H9 (cell line): Measurements from ENCODE around the gene CYP2S1. TPM values are rescaled to one million over a fixed set of nuclear protein-coding genes. Genes with fewer than 3 reads are reported as not detected.
A peak's percentile ranks its signal among the peaks of the same experiment; 100 is the strongest.

Source experiments
- DNase-seq: peaks from one replicate; pipeline ENCODE4 v3.0.0-alpha.2; 2017
- H2AFZ ChIP-seq: one replicate; pipeline ENCODE4 v1.6.1; 2013; ENCODE audit warnings: mild to moderate bottlenecking, low read length, control low read depth, moderate library complexity
- H2AK5ac ChIP-seq: 2 replicates; pipeline ENCODE4 v1.6.1; 2013; ENCODE audit warnings: low read length, control low read depth, mixed read lengths; ENCODE audit not compliant: insufficient read length
- H2BK120ac ChIP-seq: one replicate; pipeline ENCODE4 v1.6.1; 2013; ENCODE audit warnings: low read depth, mild to moderate bottlenecking, low read length, control low read depth, inconsistent platforms; ENCODE audit not compliant: poor library complexity, severe bottlenecking
- H2BK12ac ChIP-seq: 2 replicates; pipeline ENCODE4 v1.6.1; 2013; ENCODE audit warnings: low read length, control low read depth, mixed read lengths, low read depth; ENCODE audit not compliant: insufficient read length
- H2BK15ac ChIP-seq: 2 replicates; pipeline ENCODE4 v1.6.1; 2013; ENCODE audit warnings: low read depth, low read length, control low read depth
- H2BK20ac ChIP-seq: one replicate; pipeline ENCODE4 v1.6.1; 2013; ENCODE audit warnings: low read depth, mild to moderate bottlenecking, low read length, control low read depth, inconsistent platforms; ENCODE audit not compliant: poor library complexity, severe bottlenecking
- H2BK5ac ChIP-seq: 2 replicates; pipeline ENCODE4 v1.6.1; 2013; ENCODE audit warnings: low read length, control low read depth, mixed read lengths; ENCODE audit not compliant: insufficient read length
- H3K14ac ChIP-seq: 2 replicates; pipeline ENCODE4 v1.6.1; 2013; ENCODE audit warnings: low read length, control low read depth; ENCODE audit not compliant: insufficient read depth
- H3K18ac ChIP-seq: 2 replicates; pipeline ENCODE4 v1.6.1; 2013; ENCODE audit warnings: low read depth, mild to moderate bottlenecking, mixed read lengths, low read length, control low read depth; ENCODE audit not compliant: insufficient read length
- H3K23ac ChIP-seq: 2 replicates; pipeline ENCODE4 v1.6.1; 2013; ENCODE audit warnings: low read length, control low read depth, mixed read lengths, low read depth; ENCODE audit not compliant: insufficient read length
- H3K23me2 ChIP-seq: 2 replicates; pipeline ENCODE4 v1.6.1; 2013; ENCODE audit warnings: low read depth, mild to moderate bottlenecking, mixed read lengths, low read length, control low read depth; ENCODE audit not compliant: insufficient read length, poor library complexity, severe bottlenecking
- H3K27ac ChIP-seq: 2 replicates; pipeline ENCODE4 v1.5.1; 2013; ENCODE audit warnings: low read length, control low read depth, mixed read lengths, low read depth; ENCODE audit not compliant: insufficient read length
- H3K27me3 ChIP-seq: 2 replicates; pipeline ENCODE4 v1.6.1; 2013; ENCODE audit warnings: low read length, control low read depth, inconsistent platforms; ENCODE audit not compliant: insufficient read depth
- H3K4ac ChIP-seq: 2 replicates; pipeline ENCODE4 v1.6.1; 2013; ENCODE audit warnings: low read depth, mild to moderate bottlenecking, control low read depth, inconsistent platforms, low read length, moderate library complexity
- H3K4me1 ChIP-seq: 2 replicates; pipeline ENCODE4 v1.6.1; 2013; ENCODE audit warnings: low read length, control low read depth, inconsistent platforms; ENCODE audit not compliant: insufficient read depth
- H3K4me2 ChIP-seq: 2 replicates; pipeline ENCODE4 v1.6.1; 2013; ENCODE audit warnings: low read length, control low read depth, mixed read lengths; ENCODE audit not compliant: insufficient read length, insufficient read depth
- H3K56ac ChIP-seq: 2 replicates; pipeline ENCODE4 v1.6.1; 2013; ENCODE audit warnings: low read depth, mild to moderate bottlenecking, mixed read lengths, low read length, control low read depth; ENCODE audit not compliant: insufficient read length
- H3K79me1 ChIP-seq: 2 replicates; pipeline ENCODE4 v1.6.1; 2013; ENCODE audit warnings: low read depth, mild to moderate bottlenecking, moderate library complexity, low read length, control low read depth, inconsistent platforms; ENCODE audit not compliant: insufficient read depth, poor library complexity, severe bottlenecking
- H3K79me2 ChIP-seq: 2 replicates; pipeline ENCODE4 v1.6.1; 2013; ENCODE audit warnings: low read length, control low read depth, inconsistent platforms; ENCODE audit not compliant: insufficient read depth
- H3K9ac ChIP-seq: 2 replicates; pipeline ENCODE4 v1.6.1; 2013; ENCODE audit warnings: low read length, control low read depth, mixed read lengths; ENCODE audit not compliant: insufficient read length; ENCODE audit errors: extremely low read depth
- H3K9me3 ChIP-seq: one replicate; pipeline ENCODE4 v1.6.1; 2013; ENCODE audit warnings: low read depth, low read length, inconsistent platforms; ENCODE audit not compliant: control insufficient read depth
- H3T11ph ChIP-seq: one replicate; pipeline ENCODE4 v1.6.1; 2013; ENCODE audit warnings: mild to moderate bottlenecking, low read length, control low read depth, inconsistent platforms
- H4K20me1 ChIP-seq: one replicate; pipeline ENCODE4 v1.6.1; 2013; ENCODE audit not compliant: control insufficient read depth, insufficient read length, insufficient read depth
- H4K5ac ChIP-seq: 2 replicates; pipeline ENCODE4 v1.6.1; 2013; ENCODE audit warnings: low read depth, mild to moderate bottlenecking, mixed read lengths, low read length, control low read depth; ENCODE audit not compliant: insufficient read length
- H4K8ac ChIP-seq: replicated peaks from 2 replicates; pipeline ENCODE4 v1.6.1; 2013; ENCODE audit warnings: low read length, control low read depth, mixed read lengths, low read depth; ENCODE audit not compliant: insufficient read length
- H4K91ac ChIP-seq: 2 replicates; pipeline ENCODE4 v1.6.1; 2013; ENCODE audit warnings: low read depth, mild to moderate bottlenecking, moderate library complexity, mixed read lengths, low read length, control low read depth; ENCODE audit not compliant: insufficient read length
- H3K27ac Mint-ChIP-seq, 3 experiments: 2 replicates in 2 of 3; 3 replicates in 1 of 3; pipeline ENCODE4 v1.8.0; 2020 to 2021; ENCODE audit warnings: mixed read lengths in 3 of 3, mild to moderate bottlenecking in 1 of 3, moderate library complexity in 1 of 3
- H3K27me3 Mint-ChIP-seq: 2 replicates; pipeline ENCODE4 v1.8.0; 2021; ENCODE audit warnings: low read depth, mild to moderate bottlenecking, moderate library complexity, mixed read lengths
- H3K36me3 Mint-ChIP-seq, 3 experiments: 2 replicates in 2 of 3; 3 replicates in 1 of 3; pipeline ENCODE4 v1.8.0; 2020 to 2021; ENCODE audit warnings: low read depth in 3 of 3, mixed read lengths in 3 of 3; ENCODE audit not compliant: insufficient read depth in 1 of 3
- H3K4me1 Mint-ChIP-seq, 2 experiments: 2 replicates each; pipeline ENCODE4 v1.8.0; 2020; ENCODE audit warnings: mixed read lengths in 2 of 2
- H3K4me3 Mint-ChIP-seq, 2 experiments: 2 replicates in 1 of 2; 3 replicates in 1 of 2; pipeline ENCODE4 v1.8.0; 2020 to 2021; ENCODE audit warnings: mild to moderate bottlenecking in 2 of 2, mixed read lengths in 2 of 2, moderate library complexity in 1 of 2
- H3K9me3 Mint-ChIP-seq, 2 experiments: 2 replicates in 1 of 2; 3 replicates in 1 of 2; pipeline ENCODE4 v1.8.0; 2020; ENCODE audit warnings: mild to moderate bottlenecking in 2 of 2, mixed read lengths in 2 of 2, moderate library complexity in 1 of 2
- WGBS: extraction: QIAGEN DNeasy Blood & Tissue Kit; methylation state at CpG from one replicate; pipeline ENCODE4 v1.1.7; 2013; ENCODE audit warnings: missing lambda C conversion rate, low lambda C conversion rate, mixed read lengths; ENCODE audit not compliant: insufficient read length; ENCODE audit errors: extremely low coverage; 5-methylcytosine and 5-hydroxymethylcytosine counted together
- total RNA-seq: library from RNA; stranded (reverse); gene quantifications from 2 replicates; pipeline ENCODE4 v1.2.1, GENCODE V29; 2021
- TF ChIP-seq, protein P1 (sequence below): fragments of 200-600 bp; sonication (generic); conservative IDR thresholded peaks from 3 replicates; pipeline ENCODE4 v1.8.0; 2021; ENCODE audit warnings: antibody characterized with exemption, mild to moderate bottlenecking

Gene CYP2S1
- total RNA-seq, 1 experiment from 2014 or later, result 159 TPM

DNA sequence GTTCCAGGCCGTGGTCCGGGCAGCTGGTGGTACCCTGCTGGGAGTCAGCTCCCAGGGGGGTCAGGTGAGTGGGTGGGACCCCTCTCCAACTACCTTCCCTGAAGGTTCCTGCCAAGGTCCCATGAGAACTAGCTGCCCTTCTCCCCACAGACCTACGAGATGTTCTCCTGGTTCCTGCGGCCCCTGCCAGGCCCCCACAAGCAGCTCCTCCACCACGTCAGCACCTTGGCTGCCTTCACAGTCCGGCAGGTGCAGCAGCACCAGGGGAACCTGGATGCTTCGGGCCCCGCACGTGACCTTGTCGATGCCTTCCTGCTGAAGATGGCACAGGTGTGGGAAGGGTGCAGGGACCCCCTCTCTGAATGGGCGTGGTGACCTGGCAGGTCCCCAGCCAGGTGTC, 5.5 kb downstream of the CYP2S1 start:
- Histone ChIP-seq H4K5ac (no peak overlapping the region), H4K91ac (no peak overlapping the region), H2BK5ac (no peak overlapping the region), H4K20me1 (peaks cover 2% of the 10 kb centered on the region), H3K14ac (no peak overlapping the region; the same call in 1 of the 2 replicates), H3K18ac (no peak overlapping the region), H3K27ac (no peak overlapping the region), H3K4ac (no peak overlapping the region), H3K4me2 (no peak overlapping the region), H3K9ac (no peak overlapping the region), H3T11ph (no peak overlapping the region), H2BK20ac (no peak overlapping the region), H2AK5ac (no peak overlapping the region), H2BK12ac (no peak overlapping the region), H2BK15ac (no peak overlapping the region), H3K9me3 (no peaks in the 10 kb centered on the region), H3K23me2 (peaks cover 7% of the 10 kb centered on the region), H4K8ac (no peak overlapping the region), H2BK120ac (no peak overlapping the region), H2AFZ (no peak overlapping the region), H3K79me2 (peaks cover 18% of the 10 kb centered on the region; the same call in 1 of the 2 replicates), H3K56ac (no peak overlapping the region), H3K23ac (no peak overlapping the region), H3K4me1 (peaks cover 5% of the 10 kb centered on the region; the same call in 1 of the 2 replicates), H3K79me1 (peaks cover 3% of the 10 kb centered on the region), H3K27me3 (no peaks in the 10 kb centered on the region)
- Mint-ChIP-seq H3K4me3 (no peak overlapping the region), H3K27ac (peak overlapping the region in 2 of 3 experiments; percentile 81 to 89; a peak in 3 of 7 replicates), H3K9me3 (no peaks in the 10 kb centered on the region), H3K36me3 (peaks cover 52 to 90% (median 88%) of the 10 kb centered on the region in 3 experiments), H3K4me1 (peaks cover 34 to 39% of the 10 kb centered on the region in 2 experiments), H3K27me3 (no peaks in the 10 kb centered on the region)
- DNase-seq, result no peak
- WGBS, result no CpG with 5 or more reads among the region's 11 CpGs
- TF ChIP-seq, protein P1, sequence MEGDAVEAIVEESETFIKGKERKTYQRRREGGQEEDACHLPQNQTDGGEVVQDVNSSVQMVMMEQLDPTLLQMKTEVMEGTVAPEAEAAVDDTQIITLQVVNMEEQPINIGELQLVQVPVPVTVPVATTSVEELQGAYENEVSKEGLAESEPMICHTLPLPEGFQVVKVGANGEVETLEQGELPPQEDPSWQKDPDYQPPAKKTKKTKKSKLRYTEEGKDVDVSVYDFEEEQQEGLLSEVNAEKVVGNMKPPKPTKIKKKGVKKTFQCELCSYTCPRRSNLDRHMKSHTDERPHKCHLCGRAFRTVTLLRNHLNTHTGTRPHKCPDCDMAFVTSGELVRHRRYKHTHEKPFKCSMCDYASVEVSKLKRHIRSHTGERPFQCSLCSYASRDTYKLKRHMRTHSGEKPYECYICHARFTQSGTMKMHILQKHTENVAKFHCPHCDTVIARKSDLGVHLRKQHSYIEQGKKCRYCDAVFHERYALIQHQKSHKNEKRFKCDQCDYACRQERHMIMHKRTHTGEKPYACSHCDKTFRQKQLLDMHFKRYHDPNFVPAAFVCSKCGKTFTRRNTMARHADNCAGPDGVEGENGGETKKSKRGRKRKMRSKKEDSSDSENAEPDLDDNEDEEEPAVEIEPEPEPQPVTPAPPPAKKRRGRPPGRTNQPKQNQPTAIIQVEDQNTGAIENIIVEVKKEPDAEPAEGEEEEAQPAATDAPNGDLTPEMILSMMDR, result no peak
